ENCODE measurements around the gene PID1.

The PID1 gene

GRCh38 chr2:229060147-229060546 lies 210.9 kb downstream of the PID1 start:
- H3K79me1 ChIP-seq (ENCODE audit: low read length), result no peaks in the 10 kb centered on the region
- H3K4me1 ChIP-seq (ENCODE audit: control insufficient read depth in 1 of 2, insufficient read depth in 2 of 2, low read length in 2 of 2), result no peaks in the 10 kb centered on the region
- H2BK120ac ChIP-seq (ENCODE audit: insufficient read depth, low read length, poor library complexity), result no peak overlapping the region
- H3K79me2 ChIP-seq (ENCODE audit: control insufficient read depth, insufficient read depth, low read length, poor library complexity), result no peaks in the 10 kb centered on the region
- no peak overlapping the region for H3K4me3 ChIP-seq (ENCODE audit: low read depth, low read length)
- no peak overlapping the region for H3K4ac ChIP-seq (ENCODE audit: low read depth, low read length)
- H3K9ac ChIP-seq (ENCODE audit: low read length), result no peak overlapping the region
- H3K27ac ChIP-seq (ENCODE audit: low read depth, low read length), result no peak overlapping the region
- no peak overlapping the region for H3K14ac ChIP-seq (ENCODE audit: low read length)
- H4K91ac ChIP-seq (ENCODE audit: low read depth, low read length), result no peak overlapping the region
- H3K18ac ChIP-seq (ENCODE audit: low read length), result no peak overlapping the region
- H3K23ac ChIP-seq (ENCODE audit: low read length), result no peak overlapping the region
- no peaks in the 10 kb centered on the region for H3K27me3 ChIP-seq (ENCODE audit: insufficient read depth, low read length)
- no peak for DNase-seq
- H2AFZ ChIP-seq (ENCODE audit: insufficient read depth, low read length, poor library complexity), result no peak overlapping the region
- no peak overlapping the region for H2BK5ac ChIP-seq (ENCODE audit: low read depth, low read length, poor library complexity)
- no peak overlapping the region for H2BK12ac ChIP-seq (ENCODE audit: low read length)
- H2AK5ac ChIP-seq (ENCODE audit: low read length), result no peak overlapping the region
- no peaks in the 10 kb centered on the region for H3K36me3 ChIP-seq (ENCODE audit: control insufficient read depth in 1 of 2, insufficient read depth in 2 of 2, low read length in 2 of 2)
- H4K8ac ChIP-seq (ENCODE audit: low read depth, low read length), result no peak overlapping the region
- no peak overlapping the region for H3K4me2 ChIP-seq (ENCODE audit: low read length)
- no peak overlapping the region for H4K12ac ChIP-seq (ENCODE audit: low read depth, low read length)
- H3K9me3 ChIP-seq (ENCODE audit: insufficient read depth, low read depth, low read length), result no peaks in the 10 kb centered on the region

DNA sequence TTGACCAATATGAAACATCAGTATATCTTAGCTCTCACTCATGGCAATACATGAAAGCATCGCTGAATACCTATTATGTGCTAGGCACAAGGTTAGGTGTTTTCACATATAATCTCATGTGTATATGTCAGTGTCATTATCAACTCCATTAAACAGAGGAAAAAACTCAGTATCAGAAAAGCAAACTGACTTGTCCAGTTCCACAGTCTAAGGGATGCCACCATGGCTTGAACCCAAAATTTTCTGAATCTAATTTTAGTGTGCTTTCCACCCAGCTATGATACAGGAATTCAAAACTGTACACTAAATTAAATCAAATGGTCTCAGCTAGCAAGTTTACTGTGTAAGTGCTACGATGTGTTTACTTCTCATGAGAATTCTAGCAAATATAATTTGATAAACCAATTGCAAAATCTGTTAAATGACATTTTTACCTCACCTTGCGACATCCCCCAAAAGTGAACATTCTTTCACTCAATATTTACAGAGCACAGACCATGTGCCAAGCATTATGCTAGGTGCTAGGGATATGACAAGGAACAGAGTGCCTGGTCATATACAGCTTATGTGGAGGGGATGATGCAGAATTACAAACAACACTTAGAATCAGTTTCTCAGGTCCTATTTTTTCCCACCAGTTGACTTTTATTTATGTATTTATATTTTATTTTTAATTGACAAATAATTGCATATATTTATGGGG lies 211.6 kb downstream of the PID1 start:
- no peak overlapping the region for H2BK12ac ChIP-seq (ENCODE audit: low read length)

GRCh38 chr2:229057976-229058553 lies 213.0 kb downstream of the PID1 start:
- WGBS (ENCODE audit: extremely low coverage, insufficient coverage, insufficient read length), result no CpG with 5 or more reads among the region's 4 CpGs
- no peak overlapping the region for H4K91ac ChIP-seq (ENCODE audit: low read depth, low read length)
- no peak overlapping the region for H2BK5ac ChIP-seq (ENCODE audit: low read depth, low read length, poor library complexity)
- no peak overlapping the region for H3K18ac ChIP-seq (ENCODE audit: low read length)
- no peaks in the 10 kb centered on the region for H3K4me1 ChIP-seq (ENCODE audit: control insufficient read depth in 1 of 2, insufficient read depth in 2 of 2, low read length in 2 of 2)
- H3K27me3 ChIP-seq (ENCODE audit: insufficient read depth, low read length), result no peaks in the 10 kb centered on the region
- peak; percentile 31 to 46 for DNase-seq
- no peak overlapping the region for H2AK5ac ChIP-seq (ENCODE audit: low read length)
- no peaks in the 10 kb centered on the region for H3K36me3 ChIP-seq (ENCODE audit: control insufficient read depth in 1 of 2, insufficient read depth in 2 of 2, low read length in 2 of 2)
- H3K79me2 ChIP-seq (ENCODE audit: control insufficient read depth, insufficient read depth, low read length, poor library complexity), result no peaks in the 10 kb centered on the region
- no peak overlapping the region for H4K8ac ChIP-seq (ENCODE audit: low read depth, low read length)
- H3K4me2 ChIP-seq (ENCODE audit: low read length), result no peak overlapping the region
- no peaks in the 10 kb centered on the region for H3K9me3 ChIP-seq (ENCODE audit: insufficient read depth, low read depth, low read length)
- H2BK120ac ChIP-seq (ENCODE audit: insufficient read depth, low read length, poor library complexity), result no peak overlapping the region
- no peak overlapping the region for H3K23ac ChIP-seq (ENCODE audit: low read length)
- H3K4ac ChIP-seq (ENCODE audit: low read depth, low read length), result no peak overlapping the region
- H3K9ac ChIP-seq (ENCODE audit: low read length), result no peak overlapping the region
- H3K79me1 ChIP-seq (ENCODE audit: low read length), result no peaks in the 10 kb centered on the region
- no peak overlapping the region for H2AFZ ChIP-seq (ENCODE audit: insufficient read depth, low read length, poor library complexity)
- H3K4me3 ChIP-seq (ENCODE audit: low read depth, low read length), result no peak overlapping the region
- H2BK12ac ChIP-seq (ENCODE audit: low read length), result no peak overlapping the region
- H4K12ac ChIP-seq (ENCODE audit: low read depth, low read length), result no peak overlapping the region
- H3K14ac ChIP-seq (ENCODE audit: low read length), result no peak overlapping the region
- no peak overlapping the region for H3K27ac ChIP-seq (ENCODE audit: low read depth, low read length)

More for the DNA sequence above, 211.6 kb downstream of the PID1 start:
- H4K8ac ChIP-seq (ENCODE audit: low read depth, low read length), result no peak overlapping the region
- no peak overlapping the region for H3K4me2 ChIP-seq (ENCODE audit: low read length)
- H3K36me3 ChIP-seq (ENCODE audit: control insufficient read depth in 1 of 2, insufficient read depth in 2 of 2, low read length in 2 of 2), result no peaks in the 10 kb centered on the region
- H4K12ac ChIP-seq (ENCODE audit: low read depth, low read length), result no peak overlapping the region
- peak in 1 of 2 donors; percentile 15 for DNase-seq
- no peak overlapping the region for H3K23ac ChIP-seq (ENCODE audit: low read length)
- no peak overlapping the region for H2AFZ ChIP-seq (ENCODE audit: insufficient read depth, low read length, poor library complexity)
- H3K18ac ChIP-seq (ENCODE audit: low read length), result no peak overlapping the region
- H3K4me3 ChIP-seq (ENCODE audit: low read depth, low read length), result no peak overlapping the region
- H3K79me2 ChIP-seq (ENCODE audit: control insufficient read depth, insufficient read depth, low read length, poor library complexity), result no peaks in the 10 kb centered on the region
- H3K4me1 ChIP-seq (ENCODE audit: control insufficient read depth in 1 of 2, insufficient read depth in 2 of 2, low read length in 2 of 2), result no peaks in the 10 kb centered on the region
- H3K4ac ChIP-seq (ENCODE audit: low read depth, low read length), result no peak overlapping the region
- no peaks in the 10 kb centered on the region for H3K9me3 ChIP-seq (ENCODE audit: insufficient read depth, low read depth, low read length)
- H4K91ac ChIP-seq (ENCODE audit: low read depth, low read length), result no peak overlapping the region
- WGBS (ENCODE audit: extremely low coverage, insufficient coverage, insufficient read length), result no CpG with 5 or more reads among the region's 3 CpGs
- H2AK5ac ChIP-seq (ENCODE audit: low read length), result no peak overlapping the region
- no peak overlapping the region for H2BK120ac ChIP-seq (ENCODE audit: insufficient read depth, low read length, poor library complexity)
- no peak overlapping the region for H3K14ac ChIP-seq (ENCODE audit: low read length)
- no peak overlapping the region for H3K27ac ChIP-seq (ENCODE audit: low read depth, low read length)
- H3K79me1 ChIP-seq (ENCODE audit: low read length), result no peaks in the 10 kb centered on the region
- no peaks in the 10 kb centered on the region for H3K27me3 ChIP-seq (ENCODE audit: insufficient read depth, low read length)
- no peak overlapping the region for H3K9ac ChIP-seq (ENCODE audit: low read length)
- H2BK5ac ChIP-seq (ENCODE audit: low read depth, low read length, poor library complexity), result no peak overlapping the region

GRCh38 chr2:229054311-229054710 lies 216.8 kb downstream of the PID1 start:
- WGBS (ENCODE audit: extremely low coverage, insufficient coverage, insufficient read length), result no CpG with 5 or more reads among the region's 5 CpGs
- no peaks in the 10 kb centered on the region for H3K4me1 ChIP-seq (ENCODE audit: control insufficient read depth in 1 of 2, insufficient read depth in 2 of 2, low read length in 2 of 2)

More at GRCh38 chr2:229054311-229054710, 216.8 kb downstream of the PID1 start:
- Histone ChIP-seq H3K14ac (ENCODE audit: low read length) (no peak overlapping the region), H2AFZ (ENCODE audit: insufficient read depth, low read length, poor library complexity) (no peak overlapping the region), H4K91ac (ENCODE audit: low read depth, low read length) (no peak overlapping the region), H3K4ac (ENCODE audit: low read depth, low read length) (no peak overlapping the region), H3K27ac (ENCODE audit: low read depth, low read length) (no peak overlapping the region), H4K12ac (ENCODE audit: low read depth, low read length) (no peak overlapping the region), H3K4me3 (ENCODE audit: low read depth, low read length) (no peak overlapping the region), H3K18ac (ENCODE audit: low read length) (no peak overlapping the region), H2BK12ac (ENCODE audit: low read length) (no peak overlapping the region), H3K9me3 (ENCODE audit: insufficient read depth, low read depth, low read length) (no peaks in the 10 kb centered on the region), H3K4me2 (ENCODE audit: low read length) (no peak overlapping the region), H3K23ac (ENCODE audit: low read length) (no peak overlapping the region), H2BK5ac (ENCODE audit: low read depth, low read length, poor library complexity) (no peak overlapping the region), H3K79me2 (ENCODE audit: control insufficient read depth, insufficient read depth, low read length, poor library complexity) (no peaks in the 10 kb centered on the region), H2AK5ac (ENCODE audit: low read length) (no peak overlapping the region), H3K79me1 (ENCODE audit: low read length) (no peaks in the 10 kb centered on the region), H4K8ac (ENCODE audit: low read depth, low read length) (no peak overlapping the region), H3K27me3 (ENCODE audit: insufficient read depth, low read length) (no peaks in the 10 kb centered on the region), H2BK120ac (ENCODE audit: insufficient read depth, low read length, poor library complexity) (no peak overlapping the region), H3K36me3 (ENCODE audit: control insufficient read depth in 1 of 2, insufficient read depth in 2 of 2, low read length in 2 of 2) (no peaks in the 10 kb centered on the region), H3K9ac (ENCODE audit: low read length) (no peak overlapping the region)
- no peak for DNase-seq
